Measurements from ENCODE around the gene SUPT20HL1. TPM values are rescaled to one million over a fixed set of nuclear protein-coding genes. Genes with fewer than 3 reads are reported as not detected.

SUPT20HL1 gene
- total RNA-seq, 1 experiment from 2014 or later = 0.04 TPM

DNA sequence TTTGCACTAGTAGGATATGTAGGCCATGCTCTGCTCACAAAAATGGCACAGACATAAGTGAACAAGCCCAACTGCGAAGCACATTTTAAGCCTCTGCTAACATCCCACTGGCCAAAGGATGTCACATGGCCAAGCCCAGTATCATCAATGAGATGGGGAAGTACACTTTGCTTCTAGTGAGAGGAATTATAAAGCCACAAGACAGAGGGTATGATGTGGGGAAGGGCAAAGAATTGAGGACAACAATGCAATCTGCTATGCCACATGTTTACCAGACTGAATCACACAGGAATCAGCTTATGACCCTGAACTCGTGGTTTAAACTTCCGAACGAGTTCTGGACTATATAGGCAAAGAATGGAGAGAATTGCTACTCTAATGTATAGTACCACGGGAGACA, 39.1 kb downstream of the SUPT20HL1 start:
- no peaks in the 10 kb centered on the region for H3K27me3 ChIP-seq
- no peak overlapping the region for H3K4me3 ChIP-seq
- no peaks in the 10 kb centered on the region for H3K9me3 ChIP-seq (replicated peaks)
- DNase-seq = no peak
- H3K4me1 ChIP-seq = peaks cover 17% of the 10 kb centered on the region
- no peak overlapping the region for H3K27ac ChIP-seq
- H3K36me3 ChIP-seq = no peaks in the 10 kb centered on the region

DNA sequence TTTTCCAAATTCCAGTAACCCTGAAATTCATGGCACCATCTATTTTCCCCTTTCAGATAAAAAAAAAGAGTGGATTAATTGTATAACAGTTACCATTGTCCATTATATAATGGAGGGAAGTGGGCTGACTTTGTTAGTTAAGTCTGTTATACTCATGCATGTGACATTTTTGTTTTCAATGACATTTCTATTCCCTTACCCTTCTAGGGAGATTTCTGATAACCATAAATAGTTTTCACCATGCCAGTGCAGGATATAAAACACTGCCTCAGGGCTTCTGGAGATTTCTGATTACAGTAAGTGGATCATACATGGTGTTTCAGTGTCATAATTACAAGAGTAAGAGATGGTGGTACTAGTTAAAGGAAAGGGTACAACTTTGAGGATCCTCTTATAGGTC, 45.5 kb downstream of the SUPT20HL1 start:
- H3K36me3 ChIP-seq = no peaks in the 10 kb centered on the region

More for the DNA sequence above, 45.5 kb downstream of the SUPT20HL1 start:
- no peak for DNase-seq
- Histone ChIP-seq H3K27me3 (no peaks in the 10 kb centered on the region), H3K4me3 (no peak overlapping the region), H3K9me3 (replicated peaks) (no peaks in the 10 kb centered on the region), H3K4me1 (no peaks in the 10 kb centered on the region), H3K27ac (no peak overlapping the region)

Other genes with a start within 250 kb of the SUPT20HL1 start
- 22.6 and 27.5 TPM in 2 replicates for gene ZFX, start 210.9 kb upstream of the SUPT20HL1 start, total RNA-seq (2014; rRNA removed; shearing (Covaris generic))
- 0.05 and 0.18 TPM in 2 replicates for gene SUPT20HL2, start 46.6 kb upstream of the SUPT20HL1 start, total RNA-seq (2014; rRNA removed; shearing (Covaris generic))
- gene PDK3, start 104.6 kb downstream of the SUPT20HL1 start, total RNA-seq (2014; rRNA removed; shearing (Covaris generic)) = 22.1 and 23.0 TPM in 2 replicates